Measurements from ENCODE around the gene PLXNB2.

DNA sequence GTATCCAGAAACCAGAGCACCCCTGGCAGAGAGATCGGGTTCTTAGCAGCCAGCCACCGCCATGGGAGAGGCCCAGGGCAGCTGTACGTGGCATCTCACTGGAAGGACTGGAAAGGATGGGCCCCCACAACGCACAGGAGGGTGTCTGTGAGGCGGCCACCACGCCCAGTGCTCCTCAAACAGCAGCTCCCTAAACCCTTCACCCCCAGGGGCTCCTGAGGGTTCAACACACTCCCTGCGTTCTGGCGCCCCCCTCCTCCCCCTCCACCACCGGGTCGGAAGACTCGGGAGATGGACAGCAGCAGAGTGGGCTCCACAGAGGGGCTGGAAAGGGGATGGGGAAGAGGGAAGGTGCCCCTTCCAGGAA lies 47.0 kb downstream of the PLXNB2 start:
- no peak for TF ChIP-seq POLR2A (IDR thresholded peaks at IDR 0.05)
- no peak for TF ChIP-seq CTCF (IDR thresholded peaks at IDR 0.05)
